ENCODE data around the gene PDE4B. TPM values are rescaled to one million over a fixed set of nuclear protein-coding genes. Genes with fewer than 3 reads are reported as not detected.

The PDE4B gene
- total and polyA plus RNA-seq, 9 of the 15 experiments (the other 6 are each of a cell fraction or from before 2014, with no cell fraction given): 0.09 TPM; not detected in 8

DNA sequence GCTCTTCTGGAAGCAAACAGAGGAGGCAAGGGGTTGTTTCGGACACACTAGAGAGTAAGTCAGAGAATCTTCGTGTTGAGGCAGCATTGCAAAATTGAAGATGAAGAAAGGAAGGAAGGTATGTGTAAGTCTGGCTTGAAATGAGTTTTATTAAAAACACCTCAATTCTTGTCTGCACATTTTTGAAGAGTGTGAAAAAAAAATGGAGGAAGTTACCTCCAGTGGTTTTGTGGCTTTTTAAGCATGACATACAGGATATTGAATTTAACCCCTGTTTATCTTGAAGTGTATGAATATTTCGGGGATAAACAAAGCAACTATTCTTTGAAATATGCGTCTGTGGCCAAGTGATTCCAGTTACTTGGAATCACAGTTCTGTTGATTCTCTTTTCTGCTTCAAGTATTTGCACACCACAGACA, 538.0 kb downstream of the PDE4B start:
- DNase-seq (ENCODE audit: extremely low read depth in 1 of 4, low spot score in 3 of 4) (no peak), FAIRE-seq (no peak), ATAC-seq (no peak)
- Histone ChIP-seq H3K4me2 (ENCODE audit: insufficient read depth, low read length) (no peak overlapping the region), H3K9ac (ENCODE audit: insufficient read depth in 1 of 2, low read depth in 2 of 2, low read length in 2 of 2) (no peak overlapping the region), H3K9me3 (replicated peaks; ENCODE audit: control insufficient read depth, insufficient read depth, low read depth, low read length) (no peaks in the 10 kb centered on the region), H3K79me2 (ENCODE audit: control insufficient read depth, insufficient read depth, low read length) (no peaks in the 10 kb centered on the region), H3K4me3 (no peak overlapping the region), H3K36me3 (ENCODE audit: control insufficient read depth, insufficient read depth, low read length) (no peaks in the 10 kb centered on the region), H2AFZ (ENCODE audit: low read depth, low read length) (no peak overlapping the region), H3K27me3 (ENCODE audit: control insufficient read depth in 2 of 2, insufficient read depth in 2 of 2, low read length in 2 of 2) (peaks cover 2 to 6% of the 10 kb centered on the region in 2 experiments; a peak in 1 of 5 replicates), H3K9me1 (ENCODE audit: control insufficient read depth, insufficient read depth, low read length) (no peaks in the 10 kb centered on the region), H4K20me1 (replicated peaks; ENCODE audit: control insufficient read depth, insufficient read depth, low read length) (no peaks in the 10 kb centered on the region), H3K27ac (ENCODE audit: extremely low read depth, low read depth, low read length) (no peak overlapping the region), H3K4me1 (replicated peaks in 1 of 2; ENCODE audit: control insufficient read depth in 2 of 2, insufficient read depth in 2 of 2, low read length in 2 of 2) (no peaks in the 10 kb centered on the region)
- BruUV-seq (replicated peaks): no TSS peak
- TF ChIP-seq MCM5 (IDR thresholded peaks at IDR 0.05; ENCODE audit: low read depth) (no peak), ATF1 (CRISPR knock-in tag; IDR thresholded peaks at IDR 0.05) (no peak), ATF1 (tag; IDR thresholded peaks at IDR 0.05) (no peak), NFATC3 (IDR thresholded peaks at IDR 0.05) (no peak), ARID1B (IDR thresholded peaks at IDR 0.05) (no peak), SIRT6 (IDR thresholded peaks at IDR 0.05; ENCODE audit: low read depth, low read length) (no peak), STAT5B (CRISPR knock-in tag; IDR thresholded peaks at IDR 0.05) (no peak), EHMT2 (IDR thresholded peaks at IDR 0.05) (no peak), PURB (CRISPR knock-in tag; IDR thresholded peaks at IDR 0.05; ENCODE audit: low read depth) (no peak), PPARD (CRISPR knock-in tag; IDR thresholded peaks at IDR 0.05) (no peak), ESRRB (CRISPR knock-in tag; IDR thresholded peaks at IDR 0.05; ENCODE audit: borderline replicate concordance) (no peak), ZNF696 (CRISPR knock-in tag; conservative IDR thresholded peaks at IDR 0.05) (no peak), NRF1 (conservative IDR thresholded peaks at IDR 0.05 in 1 of 2, IDR thresholded peaks at IDR 0.05 in 1 of 2) (no peak), EP300 (IDR thresholded peaks at IDR 0.05; ENCODE audit: low read length) (no peak), ZNF274 (IDR thresholded peaks at IDR 0.05; ENCODE audit: borderline replicate concordance, low read depth, low read length) (no peak)
- WGBS (ENCODE audit: insufficient coverage, low coverage, missing lambda C conversion rate): 0% methylated on average over 4 of the region's 4 CpGs
- ChIA-PET POLR2A (no interaction called here), CTCF (ENCODE audit: low intra/inter-chr PET ratio) (no interaction called here)
- intact Hi-C loops (cut with micrococcal nuclease) (no loop called here), in situ Hi-C loops (cut with MboI) (no loop called here)
